Central memory CD4-positive, alpha-beta T cell (primary cell): Measurements from ENCODE around the gene KRTAP12-2.
"Not testable (repeated sequence)": the region's sequence is repeated elsewhere in the genome, so short reads cannot be mapped to it uniquely, and the experiment has no call there.

Source experiments
- DNase-seq: peaks from one replicate; pipeline ENCODE4 v3.0.0; 2022

The KRTAP12-2 gene

DNA sequence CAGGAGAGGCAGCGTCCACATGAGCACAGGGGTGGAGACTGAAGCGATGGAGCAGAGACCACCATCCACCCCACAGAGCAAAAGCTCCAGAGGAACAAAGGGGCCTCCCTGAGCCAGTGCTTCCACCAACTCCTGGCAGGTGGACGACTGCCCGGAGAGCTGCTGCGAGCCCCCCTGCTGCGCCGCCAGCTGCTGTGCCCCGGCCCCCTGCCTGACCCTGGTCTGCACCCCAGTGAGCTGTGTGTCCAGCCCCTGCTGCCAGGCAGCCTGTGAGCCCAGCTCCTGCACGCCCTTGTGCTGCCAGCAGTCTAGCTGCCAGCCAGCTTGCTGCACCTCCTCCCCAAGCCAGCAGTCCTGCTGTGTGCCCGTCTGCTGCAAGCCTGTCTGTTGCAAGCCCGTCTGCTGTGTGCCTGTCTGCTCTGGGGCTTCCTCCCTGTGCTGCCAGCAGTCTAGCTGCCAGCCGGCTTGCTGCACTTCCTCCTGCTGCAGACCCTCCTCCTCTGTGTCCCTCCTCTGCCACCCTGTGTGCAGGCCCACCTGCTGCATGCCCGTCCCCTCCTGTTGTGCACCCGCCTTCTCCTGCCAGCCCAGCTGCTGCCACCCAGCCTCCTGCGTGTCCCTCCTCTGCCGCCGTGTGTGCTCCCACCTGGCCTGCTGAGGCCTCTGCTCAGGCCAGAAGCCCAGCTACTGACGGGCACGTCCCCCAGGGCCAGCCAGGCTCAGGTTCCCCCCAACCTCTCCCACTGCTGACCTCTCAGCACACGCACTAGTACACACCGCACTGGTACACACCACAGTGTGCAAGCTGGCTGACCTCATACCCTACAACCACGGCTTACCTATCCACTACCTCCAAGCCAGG lies 35.6 kb upstream of the KRTAP12-2 start:
- no peak for DNase-seq

DNA sequence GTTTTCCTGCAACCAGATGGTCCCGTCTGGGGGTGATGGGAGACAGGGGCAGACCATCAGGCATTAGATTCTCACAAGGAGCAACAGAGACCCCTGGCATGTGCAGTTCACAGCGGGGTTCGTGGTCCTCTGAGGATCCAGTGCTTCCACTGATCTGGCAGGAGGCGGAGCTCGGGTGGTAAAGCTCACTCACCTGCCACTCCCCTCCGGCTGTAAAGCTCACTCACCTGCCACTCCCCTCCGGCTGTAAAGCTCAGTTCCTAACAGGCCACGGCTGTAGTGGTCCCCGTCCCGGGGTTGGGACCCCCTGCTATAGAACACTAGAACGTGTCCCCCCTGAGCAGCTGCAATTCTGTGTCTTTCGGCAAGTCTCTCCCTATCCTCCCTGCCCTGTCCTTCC lies 34.8 kb upstream of the KRTAP12-2 start:
- DNase-seq = no peak

DNA sequence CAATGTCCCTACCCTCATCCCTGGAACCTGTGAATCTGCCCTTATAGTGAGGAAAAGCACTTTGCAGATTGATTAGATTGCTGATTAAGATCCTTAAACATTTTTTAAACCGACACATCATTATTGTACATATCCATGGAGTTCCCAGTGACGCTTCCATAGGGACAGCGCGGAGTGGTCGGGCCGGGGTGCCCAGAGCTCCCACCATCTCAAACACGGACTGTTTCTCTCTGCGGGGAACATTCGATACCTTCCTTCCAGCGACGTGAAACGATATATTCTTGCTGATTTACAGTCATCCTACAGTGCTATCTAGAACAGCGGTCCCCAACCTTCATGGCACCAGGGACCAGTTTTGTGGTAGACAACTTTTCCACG lies 34.3 kb upstream of the KRTAP12-2 start:
- no peak for DNase-seq

DNA sequence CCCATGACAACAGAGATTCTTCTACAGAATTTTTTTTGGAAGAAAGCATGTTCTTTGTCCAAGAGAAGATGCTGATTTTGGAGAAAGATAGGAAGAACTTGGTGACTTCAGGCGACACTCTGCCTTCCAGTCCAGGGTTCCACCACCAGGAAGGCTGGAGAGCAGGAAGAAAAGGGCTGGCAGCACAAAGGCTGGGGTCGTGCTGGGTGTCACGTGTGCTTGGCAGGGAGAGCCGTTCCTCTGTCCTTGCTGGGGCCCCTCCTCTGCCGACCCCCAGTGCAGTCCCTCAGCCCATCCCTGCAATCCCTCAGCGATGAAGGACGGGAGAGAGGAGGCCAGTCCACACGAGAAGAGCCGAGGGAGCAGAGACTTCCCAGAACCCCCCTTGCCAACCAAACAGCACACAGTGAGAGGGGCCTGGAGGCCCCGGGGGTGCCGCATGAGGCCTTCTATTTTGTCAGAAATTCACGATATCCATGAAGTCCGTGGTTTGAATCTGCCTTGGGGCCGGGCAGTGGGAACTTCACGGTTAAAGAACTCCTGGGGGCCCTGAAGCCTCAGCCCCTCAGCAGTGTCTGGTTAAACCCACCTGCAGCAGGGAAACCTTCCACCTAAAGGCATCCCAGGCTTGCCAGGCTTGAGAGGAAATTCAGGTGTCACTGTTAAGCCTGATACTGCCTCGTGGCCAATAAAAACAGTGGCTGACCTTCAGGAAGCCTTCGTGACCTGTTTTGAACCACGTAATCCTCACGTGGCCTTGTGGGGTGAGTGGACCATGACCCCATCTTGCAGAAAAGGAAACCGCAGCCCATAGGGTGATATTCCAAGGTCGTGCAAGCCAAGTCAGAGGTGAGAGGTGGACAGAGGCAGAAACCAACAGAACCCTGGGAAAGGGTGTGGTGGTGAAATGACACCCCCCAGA lies 33.6 kb upstream of the KRTAP12-2 start:
- no peak for DNase-seq

DNA sequence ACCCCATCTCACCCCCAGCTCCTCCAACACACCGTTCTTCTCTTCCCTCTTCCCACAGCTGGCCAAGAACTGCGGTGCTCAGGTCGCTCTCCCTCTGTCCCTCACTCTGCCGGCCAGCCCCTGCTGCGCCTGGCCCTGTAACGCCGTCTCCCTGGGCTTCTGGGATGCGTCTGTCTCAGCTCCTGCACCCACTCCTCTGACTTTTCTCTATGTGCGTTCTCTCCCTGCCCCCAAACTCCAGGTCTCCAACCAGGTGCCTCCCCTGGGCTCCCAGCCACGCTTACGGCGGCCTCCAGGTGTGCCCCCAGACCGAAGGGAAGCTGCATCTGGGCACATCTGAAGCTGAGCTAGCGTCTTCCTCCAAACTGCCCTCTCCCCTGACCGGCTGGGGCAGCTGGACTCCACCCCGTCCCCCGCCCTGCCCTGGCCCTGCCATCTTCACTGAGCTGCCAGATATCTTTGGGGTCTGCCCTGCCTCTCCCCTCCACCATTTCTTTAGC lies 32.8 kb upstream of the KRTAP12-2 start:
- DNase-seq = no peak

DNA sequence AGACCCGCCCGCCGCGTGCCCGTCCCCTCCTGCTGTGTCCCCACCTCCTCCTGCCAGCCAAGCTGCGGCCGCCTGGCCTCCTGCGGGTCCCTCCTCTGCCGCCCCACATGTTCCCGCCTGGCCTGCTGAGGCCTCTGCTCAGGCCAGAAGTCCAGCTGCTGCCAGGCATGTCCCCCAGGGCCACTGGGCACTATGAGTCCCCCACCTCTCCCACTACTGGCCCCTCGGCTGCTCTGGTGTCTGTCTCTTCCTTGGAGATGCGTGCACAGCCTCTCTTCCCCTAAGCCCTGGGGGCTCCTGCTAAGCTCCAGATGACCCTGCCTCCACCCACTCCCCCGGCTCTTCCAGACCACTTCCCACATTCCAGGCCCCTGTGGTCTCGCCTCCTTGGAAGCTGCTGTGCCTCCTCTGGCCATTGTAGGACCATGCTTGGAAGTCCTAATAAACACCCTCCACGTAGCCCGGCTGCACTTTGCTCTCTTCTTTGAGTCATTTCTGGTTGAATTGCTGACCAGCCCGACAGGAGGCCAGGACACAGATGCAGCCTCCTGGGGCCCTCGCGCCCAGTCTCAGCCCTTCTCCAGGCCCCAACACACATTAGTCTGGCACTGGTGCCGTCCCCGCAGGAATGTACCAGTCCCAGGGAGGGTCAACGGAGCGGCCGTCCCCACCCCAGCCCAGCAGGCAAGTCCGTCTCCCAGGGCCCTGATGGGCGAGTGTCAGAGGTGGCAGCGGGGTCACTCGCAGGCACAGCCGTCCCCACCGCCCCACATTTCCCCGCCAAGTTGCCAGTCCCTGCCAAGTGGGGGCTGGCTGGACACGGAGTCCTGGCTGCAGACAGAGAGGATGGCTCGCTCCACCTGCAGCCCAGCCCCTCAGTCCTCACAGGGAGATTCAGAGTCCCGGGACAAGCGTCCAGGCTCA lies 31.3 kb upstream of the KRTAP12-2 start:
- no peak for DNase-seq

DNA sequence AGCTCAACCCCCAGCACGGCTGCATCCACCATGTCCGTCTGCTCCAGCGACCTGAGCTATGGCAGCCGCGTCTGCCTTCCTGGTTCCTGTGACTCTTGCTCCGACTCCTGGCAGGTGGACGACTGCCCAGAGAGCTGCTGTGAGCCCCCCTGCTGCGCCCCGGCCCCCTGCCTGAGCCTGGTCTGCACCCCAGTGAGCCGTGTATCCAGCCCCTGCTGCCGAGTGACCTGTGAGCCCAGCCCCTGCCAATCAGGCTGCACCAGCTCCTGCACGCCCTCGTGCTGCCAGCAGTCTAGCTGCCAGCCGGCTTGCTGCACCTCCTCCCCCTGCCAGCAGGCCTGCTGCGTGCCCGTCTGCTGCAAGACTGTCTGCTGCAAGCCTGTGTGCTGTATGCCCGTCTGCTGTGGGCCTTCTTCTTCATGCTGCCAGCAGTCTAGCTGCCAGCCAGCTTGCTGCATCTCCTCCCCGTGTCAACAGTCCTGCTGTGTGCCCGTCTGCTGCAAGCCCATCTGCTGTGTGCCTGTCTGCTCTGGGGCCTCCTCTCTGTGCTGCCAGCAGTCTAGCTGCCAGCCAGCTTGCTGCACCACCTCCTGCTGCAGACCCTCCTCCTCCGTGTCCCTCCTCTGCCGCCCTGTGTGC lies 30.6 kb upstream of the KRTAP12-2 start, which contains the start of gene KRTAP10-12:
Gene KRTAP10-12, plus strand, starts transcription at position 1 of the 639 bp plus-strand sequence. Its CDS starts 30 bp downstream, at position 31.
- not testable (repeated sequence) for DNase-seq

DNA sequence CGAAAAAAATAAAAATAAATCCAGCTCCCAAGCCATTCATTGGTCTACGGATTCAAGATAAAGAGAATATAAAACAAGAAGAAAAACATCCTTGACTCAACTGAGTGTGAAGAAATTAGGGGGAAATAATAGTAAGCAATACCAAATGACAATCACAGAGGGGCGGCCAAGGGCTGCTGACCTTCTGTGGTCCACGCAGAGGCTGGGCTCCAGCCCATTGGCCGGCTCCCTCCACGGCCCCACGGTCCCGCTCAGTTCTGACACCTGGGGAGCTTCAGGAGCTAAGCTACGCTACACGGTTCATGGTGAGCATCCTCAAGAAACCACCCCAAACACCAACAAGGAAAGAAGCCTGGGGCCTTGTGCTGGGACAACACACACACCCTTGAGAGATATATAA lies 29.8 kb upstream of the KRTAP12-2 start:
- DNase-seq = no peak

DNA sequence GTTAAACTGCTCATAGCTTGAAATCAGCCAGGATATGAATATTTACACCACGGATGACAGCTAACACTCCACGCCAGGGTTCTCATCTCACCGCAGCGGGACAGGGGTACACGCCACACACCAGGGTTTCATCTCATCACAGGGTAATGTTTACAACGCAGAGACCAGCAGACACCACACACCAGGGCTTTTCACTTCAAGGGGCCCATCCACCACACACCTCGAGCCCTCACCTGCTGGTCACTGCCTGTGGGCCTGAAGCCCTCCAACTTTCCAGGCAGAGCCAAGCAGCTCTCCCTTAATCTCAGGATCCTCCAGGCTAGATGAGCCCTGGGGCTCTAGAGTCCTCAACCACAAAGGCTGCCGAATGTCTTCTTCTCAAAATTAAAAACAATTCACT lies 28.9 kb upstream of the KRTAP12-2 start:
- DNase-seq = no peak

DNA sequence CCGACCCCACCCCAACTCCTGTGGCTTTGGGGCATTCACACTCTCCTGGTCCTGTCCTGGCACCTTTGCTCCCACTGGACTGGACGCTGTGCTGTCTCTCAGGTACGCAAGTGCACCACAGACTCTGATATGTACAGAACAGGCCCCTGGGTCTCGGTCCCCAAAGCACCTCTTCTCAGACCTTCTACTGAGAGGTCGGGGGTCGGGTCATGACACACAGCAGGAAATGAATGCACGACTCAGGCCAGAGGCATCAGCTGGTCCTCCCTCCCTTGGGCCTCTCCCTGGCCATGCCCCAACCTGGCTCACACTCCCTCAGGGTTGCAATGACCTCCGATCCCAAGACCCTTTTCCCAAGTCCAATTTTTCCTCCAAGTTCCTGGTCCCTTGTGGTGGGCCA lies 28.5 kb upstream of the KRTAP12-2 start:
- no peak for DNase-seq

DNA sequence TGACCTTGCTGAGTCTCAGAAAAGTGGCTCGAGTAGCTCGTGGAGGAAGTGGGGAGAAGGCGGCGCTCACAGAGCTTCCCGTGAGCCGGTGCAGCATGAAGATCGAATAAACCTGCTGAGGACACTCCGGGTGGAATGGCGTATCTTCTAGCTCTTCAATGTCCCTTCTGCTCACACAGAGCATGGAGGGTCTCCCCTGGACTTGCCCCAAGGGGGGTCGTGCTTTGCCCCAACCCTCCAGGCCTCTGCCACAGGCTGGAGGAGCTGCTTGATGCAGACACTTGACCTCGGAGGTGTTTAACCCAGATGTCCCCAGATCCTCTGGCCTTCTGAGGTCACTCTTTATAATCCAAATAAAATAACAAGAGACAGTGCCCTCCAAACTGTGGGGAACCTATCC lies 28.0 kb upstream of the KRTAP12-2 start:
- DNase-seq = no peak

DNA sequence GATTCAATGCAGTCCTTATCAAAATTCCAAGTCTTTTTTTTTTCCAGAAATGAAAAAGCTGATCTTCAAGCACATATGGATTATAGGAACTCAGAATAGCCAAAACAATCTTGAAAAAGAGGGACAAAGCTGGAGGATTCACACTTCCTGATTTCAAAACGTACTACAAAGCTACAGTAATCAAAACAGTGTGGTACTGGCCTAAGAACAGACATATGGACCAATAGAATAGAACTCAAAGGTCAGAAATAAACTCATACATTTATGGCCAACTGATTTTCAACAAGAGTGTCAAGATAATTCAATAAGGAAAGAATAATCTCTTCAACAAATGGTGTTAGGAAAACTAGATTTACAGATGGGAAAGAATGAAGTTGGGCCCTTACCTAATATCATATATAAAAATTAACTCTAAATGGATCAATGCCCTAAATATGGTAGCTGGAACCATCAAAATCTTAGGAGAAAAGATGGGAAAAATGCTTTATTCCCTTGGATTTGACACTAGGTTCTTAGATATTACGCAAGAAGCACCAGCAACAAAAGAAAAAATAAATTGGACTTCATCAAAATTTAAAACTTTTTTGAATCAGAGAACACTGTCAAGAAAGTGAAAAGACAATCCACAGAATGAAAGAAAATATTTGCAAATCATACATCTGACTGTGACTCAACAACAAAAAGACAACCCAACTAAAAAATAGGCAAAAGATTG lies 26.2 kb upstream of the KRTAP12-2 start:
- no peak for DNase-seq

DNA sequence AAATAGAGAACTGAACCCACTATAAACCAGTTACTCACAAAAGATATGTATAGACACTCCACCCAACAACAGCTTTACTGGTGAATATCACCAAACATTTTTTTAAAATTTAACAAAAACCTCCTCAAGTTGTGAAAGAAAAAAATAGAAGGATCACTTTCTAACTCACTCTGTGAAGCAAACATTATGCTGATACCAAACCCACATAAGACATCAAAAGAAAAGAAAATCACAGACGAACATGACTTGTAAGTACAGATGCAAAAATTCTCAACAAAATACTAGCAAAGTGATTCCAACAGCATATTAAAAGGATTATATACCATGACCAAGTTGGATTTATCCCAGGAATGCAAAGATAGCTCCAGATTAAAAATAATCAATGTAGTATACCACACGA lies 25.0 kb upstream of the KRTAP12-2 start:
- no peak for DNase-seq

DNA sequence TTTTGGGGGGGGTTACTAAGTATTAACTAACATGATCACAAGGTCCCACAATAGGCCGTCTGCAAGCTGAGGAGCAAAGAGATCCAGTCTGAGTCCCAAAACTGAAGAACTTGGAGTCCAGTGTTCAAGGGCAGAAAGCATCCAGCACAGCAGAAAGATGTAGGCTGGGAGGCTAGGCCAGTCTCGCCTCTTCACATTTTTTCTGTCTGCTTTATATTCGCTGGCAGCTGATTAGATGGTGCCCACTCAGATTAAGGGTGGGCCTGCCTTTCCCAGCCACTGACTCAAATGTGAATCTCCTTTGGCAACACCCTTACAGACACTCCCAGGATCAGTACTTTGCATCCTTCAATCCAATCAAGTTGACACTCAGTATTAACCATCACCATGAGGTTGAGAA lies 23.0 kb upstream of the KRTAP12-2 start:
- DNase-seq = not testable (repeated sequence)

DNA sequence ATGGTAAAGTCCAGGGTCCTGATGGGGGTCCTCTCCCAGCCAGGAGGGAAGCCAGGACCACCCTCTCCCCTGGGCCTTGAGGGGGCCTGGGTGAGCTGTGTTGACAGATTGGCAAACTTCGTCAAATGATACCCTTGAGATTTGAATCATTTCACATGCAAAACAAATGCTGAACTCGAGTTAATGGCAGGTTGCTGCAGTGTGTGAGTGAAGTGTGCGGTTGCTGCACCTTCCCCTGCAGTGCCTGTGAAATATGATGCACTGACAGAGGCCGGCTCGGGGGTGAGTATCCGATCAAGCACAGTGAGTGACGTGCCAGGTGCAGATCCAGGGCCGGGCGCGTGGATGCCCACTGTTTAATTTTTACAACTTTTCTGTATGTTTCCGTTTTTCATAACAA lies 20.9 kb upstream of the KRTAP12-2 start:
- no peak for DNase-seq

DNA sequence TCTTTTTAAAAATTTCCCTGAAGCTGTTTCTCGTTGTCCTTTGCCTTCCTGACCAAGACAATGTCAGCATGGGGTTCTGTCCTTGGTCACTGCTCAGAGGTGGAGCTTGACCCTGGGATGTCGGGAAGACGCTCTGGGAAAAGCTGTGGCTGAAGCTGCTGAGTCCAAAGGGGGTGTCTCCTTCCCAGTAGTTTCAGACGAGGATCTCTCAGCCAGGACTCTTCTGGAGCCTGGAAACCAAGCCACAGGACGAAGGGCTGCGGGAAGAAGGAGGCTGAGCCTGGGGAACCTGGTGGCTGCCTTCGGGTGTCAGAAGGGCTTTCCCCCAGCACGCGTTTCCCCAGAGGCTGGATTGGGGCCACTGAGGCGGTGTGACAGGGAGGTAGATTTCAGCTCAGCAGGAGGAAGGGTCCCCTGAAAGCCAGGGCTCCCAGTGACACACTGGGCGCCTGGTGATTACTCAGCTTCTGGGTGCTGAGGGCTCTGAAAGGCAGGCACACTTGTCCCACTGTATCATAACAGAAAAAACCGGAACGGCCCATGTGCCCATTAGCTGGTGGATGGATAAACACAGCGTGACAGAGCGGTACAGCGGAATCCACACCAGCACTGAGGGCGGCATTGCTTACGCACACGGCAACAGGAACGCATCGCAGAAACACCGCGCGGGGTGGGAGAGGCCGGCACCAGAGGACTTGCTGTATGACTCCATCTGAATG lies 20.3 kb upstream of the KRTAP12-2 start:
- DNase-seq = no peak

DNA sequence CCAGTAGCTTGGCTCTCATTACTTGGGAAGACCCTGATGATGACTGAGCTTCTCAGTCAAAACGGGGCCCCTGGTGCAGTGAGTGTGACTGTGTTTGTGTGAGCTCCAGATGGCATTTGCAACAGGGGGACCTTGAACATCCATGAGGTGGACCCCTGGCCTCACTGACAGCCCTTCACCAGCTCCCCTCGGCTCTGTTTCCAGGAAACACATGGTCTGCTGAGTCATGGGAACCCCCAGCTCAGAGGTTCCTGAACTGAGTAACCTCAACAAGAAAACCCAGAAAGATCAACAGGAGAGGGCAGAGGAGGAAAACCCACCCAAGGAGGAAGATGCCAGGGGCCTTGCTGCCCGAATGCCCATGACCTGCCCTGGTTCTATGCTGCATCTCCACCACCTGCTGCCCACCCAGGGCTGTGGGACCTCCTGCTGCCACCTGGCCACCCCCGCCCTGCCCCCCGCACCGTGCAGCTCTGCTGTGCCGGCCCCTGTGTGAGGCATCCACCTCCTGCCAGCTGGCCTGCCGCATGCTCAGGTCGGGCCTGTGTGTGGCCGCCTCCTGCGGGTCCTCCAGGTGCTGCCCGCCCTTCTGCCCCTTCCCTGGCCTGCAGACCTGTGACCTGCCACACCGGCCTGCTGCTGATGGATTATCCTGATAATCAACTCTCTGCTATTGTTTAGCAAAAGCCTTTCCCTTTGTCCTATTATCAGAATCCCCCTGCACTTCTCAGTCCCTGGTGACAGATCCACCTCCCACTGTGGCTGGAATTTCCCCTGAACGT lies 19.5 kb upstream of the KRTAP12-2 start:
- no peak for DNase-seq

DNA sequence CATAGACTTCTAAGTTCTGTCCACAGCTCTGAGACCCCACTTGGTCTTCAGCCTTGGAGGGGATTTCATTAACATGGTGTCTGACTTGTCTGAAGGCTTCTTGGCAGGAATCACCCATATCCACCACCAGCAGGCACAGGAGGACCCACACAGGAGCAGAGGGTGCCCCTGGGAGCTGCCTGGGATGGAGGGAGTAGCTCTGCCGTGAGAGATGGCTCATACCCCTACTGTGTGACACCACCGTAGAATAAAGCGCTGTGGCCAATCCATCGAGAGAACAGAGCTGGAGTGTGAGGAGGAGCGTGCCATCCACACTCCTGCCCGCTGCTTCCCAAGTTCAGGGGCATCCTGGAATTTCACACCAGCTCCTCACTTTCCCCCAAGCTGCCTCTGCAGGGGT lies 18.3 kb upstream of the KRTAP12-2 start:
- DNase-seq = not testable (repeated sequence)

DNA sequence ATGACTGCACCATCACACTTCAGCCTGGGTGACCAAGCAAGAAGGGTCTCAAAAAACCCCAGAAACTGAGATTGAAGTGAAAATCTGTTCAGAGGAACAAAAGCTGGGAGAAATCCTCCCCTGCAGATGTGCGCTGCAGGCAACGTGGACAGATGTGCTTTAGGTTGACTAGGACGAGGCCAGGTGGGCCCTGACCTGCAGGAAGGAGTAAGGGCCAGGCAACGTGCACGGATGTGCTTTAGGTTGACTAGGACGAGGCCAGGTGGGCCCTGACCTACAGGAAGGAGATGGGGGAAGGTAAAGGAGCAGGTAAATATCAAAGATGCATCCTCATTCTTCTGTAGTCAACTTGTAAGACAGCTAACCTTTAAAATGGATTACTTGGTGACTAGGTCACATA lies 17.8 kb upstream of the KRTAP12-2 start:
- no peak for DNase-seq

DNA sequence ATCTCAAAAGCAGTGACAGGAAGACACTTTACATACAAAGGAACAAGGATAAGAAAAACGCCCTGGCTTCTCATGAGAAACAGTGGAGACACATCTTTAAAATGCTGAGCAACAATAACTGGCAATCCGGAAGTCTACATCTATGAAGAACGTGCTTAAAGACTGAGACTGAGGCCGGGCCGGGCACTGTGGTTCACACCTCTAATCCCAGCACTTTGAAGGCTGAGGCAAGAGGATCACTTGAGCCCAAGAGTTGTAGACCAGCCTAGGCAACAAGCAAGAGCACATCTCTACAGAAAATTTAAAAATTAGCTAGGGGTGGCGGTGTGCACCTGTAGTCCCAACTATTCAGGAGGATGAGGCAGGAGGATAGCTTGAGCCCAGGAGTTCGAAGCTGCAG lies 17.4 kb upstream of the KRTAP12-2 start:
- no peak for DNase-seq
